ENCODE measurements around the gene HGD. TPM values are rescaled to one million over a fixed set of nuclear protein-coding genes. Genes with fewer than 3 reads are reported as not detected.
A peak's percentile ranks its signal among the peaks of the same experiment; 100 is the strongest.

HGD gene
- total and polyA plus RNA-seq, 2 donors (not counting 1 experiment from before 2014, with no cell fraction given), result 0.75 to 0.91 TPM

- H3K79me2 ChIP-seq (ENCODE audit: control insufficient read depth, insufficient read depth, low read length), result peaks cover 29% of the 10 kb centered on the region
- Mint-ChIP-seq H3K9me3 (ENCODE audit: insufficient read depth) (no peaks in the 10 kb centered on the region), H3K27me3 (no peaks in the 10 kb centered on the region), H3K4me3 (no peak overlapping the region), H3K4me1 (peaks cover 4% of the 10 kb centered on the region), H3K27ac (no peak overlapping the region)
- intact Hi-C loops (cut with micrococcal nuclease), result no loop called here
- ATAC-seq (ENCODE audit: low read depth) (no peak), DNase-seq (no peak)
- no peaks in the 10 kb centered on the region for H3K9me3 ChIP-seq (ENCODE audit: control extremely low read depth in 1 of 3, control insufficient read depth in 2 of 3, insufficient read depth in 1 of 3, low read length in 2 of 3)
- H3K4me3 ChIP-seq (ENCODE audit: control extremely low read depth in 1 of 5, extremely low read depth in 1 of 5, insufficient read depth in 1 of 5, low read depth in 2 of 5, low read length in 4 of 5), result no peak overlapping the region
- no peaks in the 10 kb centered on the region for H3K27me3 ChIP-seq (replicated peaks in 1 of 4; ENCODE audit: control extremely low read depth in 1 of 4, control insufficient read depth in 3 of 4, insufficient read depth in 4 of 4, low read length in 3 of 4)
- ChIA-PET CTCF (interaction anchor here (1.9 kb wide), 1 partner anchor 40 kb away, joined by 5 read pairs; no protein-coding TSS in a partner anchor), POLR2A (no interaction called here)
- H2AFZ ChIP-seq (ENCODE audit: insufficient read depth, low read depth, low read length, poor library complexity, severe bottlenecking), result no peak overlapping the region
- H3K9ac ChIP-seq (ENCODE audit: low read length), result no peak overlapping the region
- peaks cover 11 to 16% of the 10 kb centered on the region in 2 donors for H3K4me1 ChIP-seq (ENCODE audit: control insufficient read depth in 2 of 2, insufficient read depth in 2 of 2, low read length in 2 of 2)
- no peak for TF ChIP-seq EZH2 (IDR thresholded peaks at IDR 0.05; ENCODE audit: borderline replicate concordance, insufficient read depth, low read depth, low read length, poor library complexity, severe bottlenecking)
- TF ChIP-seq, protein P1, sequence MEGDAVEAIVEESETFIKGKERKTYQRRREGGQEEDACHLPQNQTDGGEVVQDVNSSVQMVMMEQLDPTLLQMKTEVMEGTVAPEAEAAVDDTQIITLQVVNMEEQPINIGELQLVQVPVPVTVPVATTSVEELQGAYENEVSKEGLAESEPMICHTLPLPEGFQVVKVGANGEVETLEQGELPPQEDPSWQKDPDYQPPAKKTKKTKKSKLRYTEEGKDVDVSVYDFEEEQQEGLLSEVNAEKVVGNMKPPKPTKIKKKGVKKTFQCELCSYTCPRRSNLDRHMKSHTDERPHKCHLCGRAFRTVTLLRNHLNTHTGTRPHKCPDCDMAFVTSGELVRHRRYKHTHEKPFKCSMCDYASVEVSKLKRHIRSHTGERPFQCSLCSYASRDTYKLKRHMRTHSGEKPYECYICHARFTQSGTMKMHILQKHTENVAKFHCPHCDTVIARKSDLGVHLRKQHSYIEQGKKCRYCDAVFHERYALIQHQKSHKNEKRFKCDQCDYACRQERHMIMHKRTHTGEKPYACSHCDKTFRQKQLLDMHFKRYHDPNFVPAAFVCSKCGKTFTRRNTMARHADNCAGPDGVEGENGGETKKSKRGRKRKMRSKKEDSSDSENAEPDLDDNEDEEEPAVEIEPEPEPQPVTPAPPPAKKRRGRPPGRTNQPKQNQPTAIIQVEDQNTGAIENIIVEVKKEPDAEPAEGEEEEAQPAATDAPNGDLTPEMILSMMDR (IDR thresholded peaks at IDR 0.05), result no peak
- peaks cover 5% of the 10 kb centered on the region for H4K20me1 ChIP-seq (ENCODE audit: control insufficient read depth, insufficient read depth, low read length, poor library complexity, severe bottlenecking)
- H3K4me2 ChIP-seq (replicated peaks; ENCODE audit: low read depth, low read length, poor library complexity, severe bottlenecking), result no peak overlapping the region
- no peak overlapping the region for H3K27ac ChIP-seq (ENCODE audit: low read length in 2 of 2)
- WGBS (ENCODE audit: insufficient coverage), result no CpG with 5 or more reads among the region's 4 CpGs
- H3K36me3 ChIP-seq (replicated peaks in 1 of 2; ENCODE audit: control extremely low read depth in 1 of 2, control insufficient read depth in 1 of 2, extremely low read depth in 1 of 2, insufficient read depth in 2 of 2, low read length in 1 of 2), result peaks cover 0 to 42% of the 10 kb centered on the region in 2 experiments
These were observed 80.5 kb downstream of the HGD start for GRCh38 chr3:120601554-120601953.

- no peak for TF ChIP-seq EZH2 (IDR thresholded peaks at IDR 0.05; ENCODE audit: borderline replicate concordance, insufficient read depth, low read depth, low read length, poor library complexity, severe bottlenecking)
- TF ChIP-seq, protein P1 (IDR thresholded peaks at IDR 0.05), result no peak
- Histone ChIP-seq H3K79me2 (ENCODE audit: control insufficient read depth, insufficient read depth, low read length) (peaks cover 32% of the 10 kb centered on the region), H3K9ac (ENCODE audit: low read length) (no peak overlapping the region), H3K9me3 (ENCODE audit: control extremely low read depth in 1 of 3, control insufficient read depth in 2 of 3, insufficient read depth in 1 of 3, low read length in 2 of 3) (no peaks in the 10 kb centered on the region), H2AFZ (ENCODE audit: insufficient read depth, low read depth, low read length, poor library complexity, severe bottlenecking) (no peak overlapping the region), H3K4me3 (ENCODE audit: control extremely low read depth in 1 of 5, extremely low read depth in 1 of 5, insufficient read depth in 1 of 5, low read depth in 2 of 5, low read length in 4 of 5) (no peak overlapping the region), H4K20me1 (ENCODE audit: control insufficient read depth, insufficient read depth, low read length, poor library complexity, severe bottlenecking) (peaks cover 5% of the 10 kb centered on the region), H3K27ac (ENCODE audit: low read length in 2 of 2) (peak overlapping the region in 1 of 2 donors; percentile 46), H3K36me3 (replicated peaks in 1 of 2; ENCODE audit: control extremely low read depth in 1 of 2, control insufficient read depth in 1 of 2, extremely low read depth in 1 of 2, insufficient read depth in 2 of 2, low read length in 1 of 2) (peaks cover 0 to 42% of the 10 kb centered on the region in 2 experiments), H3K4me1 (ENCODE audit: control insufficient read depth in 2 of 2, insufficient read depth in 2 of 2, low read length in 2 of 2) (peaks cover 15 to 19% of the 10 kb centered on the region in 2 donors), H3K4me2 (replicated peaks; ENCODE audit: low read depth, low read length, poor library complexity, severe bottlenecking) (no peak overlapping the region), H3K27me3 (replicated peaks in 1 of 4; ENCODE audit: control extremely low read depth in 1 of 4, control insufficient read depth in 3 of 4, insufficient read depth in 4 of 4, low read length in 3 of 4) (no peaks in the 10 kb centered on the region)
- DNase-seq (no peak), ATAC-seq (ENCODE audit: low read depth) (no peak)
- intact Hi-C loops (cut with micrococcal nuclease), result loop anchor here (5.0 to 10.0 kb wide), 3 partner anchors 507 to 1783 kb away; partner anchors contain the start of genes FAM162A, GSK3B, MIX23 and POLQ
- H3K4me3 Mint-ChIP-seq, result no peak overlapping the region
- H3K27ac Mint-ChIP-seq, result no peak overlapping the region
- CTCF ChIA-PET, result no interaction called here
- H3K9me3 Mint-ChIP-seq (ENCODE audit: insufficient read depth), result no peaks in the 10 kb centered on the region
- POLR2A ChIA-PET, result no interaction called here
- 88% methylated on average over 2 of the region's 3 CpGs for WGBS (ENCODE audit: insufficient coverage)
- H3K27me3 Mint-ChIP-seq, result no peaks in the 10 kb centered on the region
- H3K4me1 Mint-ChIP-seq, result peaks cover 11% of the 10 kb centered on the region
These were observed 82.8 kb downstream of the HGD start for GRCh38 chr3:120599211-120599610.

Data from B cell (primary cell).